Thoracic aorta (tissue), 2 donors: Measurements from ENCODE around the gene TRERF1. TPM values are rescaled to one million over a fixed set of nuclear protein-coding genes. Genes with fewer than 3 reads are reported as not detected.

Source experiments
- ATAC-seq: fragments of 150-250 bp; one replicate; pipeline ENCODE4 v1.8.0; 2017; ENCODE audit warnings: low read depth; ENCODE audit not compliant: insufficient number of reproducible peaks, low FRiP score
- DNase-seq: peaks from one replicate; pipeline ENCODE4 v3.0.0-alpha.2; 2020; ENCODE audit warnings: low spot score
- H3K27ac ChIP-seq, 2 donors: fragments of 200-600 bp; sonication (generic); 1 replicate in 1 of 2; 2 replicates in 1 of 2; pipeline ENCODE4 v1.5.1; 2016; ENCODE audit warnings: mild to moderate bottlenecking in 2 of 2, moderate library complexity in 2 of 2
- H3K27me3 ChIP-seq: fragments of 200-600 bp; sonication (generic); replicated peaks from 2 replicates; pipeline ENCODE4 v1.6.0; 2016; ENCODE audit warnings: mild to moderate bottlenecking; ENCODE audit not compliant: insufficient read depth
- H3K36me3 ChIP-seq: fragments of 200-600 bp; sonication (generic); one replicate; pipeline ENCODE4 v1.5.1; 2016
- H3K4me1 ChIP-seq, 2 donors: fragments of 200-600 bp; sonication (generic); 1 replicate in 1 of 2; 2 replicates in 1 of 2; pipeline versions ENCODE4 v1.5.1 to v1.6.0; 2016; ENCODE audit warnings: low read depth in 2 of 2, mild to moderate bottlenecking in 1 of 2; ENCODE audit not compliant: control insufficient read depth in 1 of 2
- H3K4me3 ChIP-seq: fragments of 200-600 bp; sonication (generic); 2 replicates; pipeline ENCODE4 v1.5.1; 2016; ENCODE audit warnings: mild to moderate bottlenecking
- H3K9me3 ChIP-seq: fragments of 200-600 bp; sonication (generic); 2 replicates; pipeline ENCODE4 v1.5.1; 2016
- total RNA-seq, 2 donors: library from RNA; depleted of rRNA; stranded (reverse); fragments of >200 nt; gene quantifications; one replicate each; pipeline versions ENCODE4 v1.1.0 to v1.2.3, GENCODE V29; 2016
- TF ChIP-seq, protein P1 (sequence below): fragments of 200-600 bp; sonication (generic); IDR thresholded peaks from one replicate; pipeline ENCODE4 v1.5.1; 2019; ENCODE audit warnings: antibody characterized with exemption

The TRERF1 gene
- total RNA-seq, 2 donors from 2014 or later: 4.6 to 5.0 TPM

DNA sequence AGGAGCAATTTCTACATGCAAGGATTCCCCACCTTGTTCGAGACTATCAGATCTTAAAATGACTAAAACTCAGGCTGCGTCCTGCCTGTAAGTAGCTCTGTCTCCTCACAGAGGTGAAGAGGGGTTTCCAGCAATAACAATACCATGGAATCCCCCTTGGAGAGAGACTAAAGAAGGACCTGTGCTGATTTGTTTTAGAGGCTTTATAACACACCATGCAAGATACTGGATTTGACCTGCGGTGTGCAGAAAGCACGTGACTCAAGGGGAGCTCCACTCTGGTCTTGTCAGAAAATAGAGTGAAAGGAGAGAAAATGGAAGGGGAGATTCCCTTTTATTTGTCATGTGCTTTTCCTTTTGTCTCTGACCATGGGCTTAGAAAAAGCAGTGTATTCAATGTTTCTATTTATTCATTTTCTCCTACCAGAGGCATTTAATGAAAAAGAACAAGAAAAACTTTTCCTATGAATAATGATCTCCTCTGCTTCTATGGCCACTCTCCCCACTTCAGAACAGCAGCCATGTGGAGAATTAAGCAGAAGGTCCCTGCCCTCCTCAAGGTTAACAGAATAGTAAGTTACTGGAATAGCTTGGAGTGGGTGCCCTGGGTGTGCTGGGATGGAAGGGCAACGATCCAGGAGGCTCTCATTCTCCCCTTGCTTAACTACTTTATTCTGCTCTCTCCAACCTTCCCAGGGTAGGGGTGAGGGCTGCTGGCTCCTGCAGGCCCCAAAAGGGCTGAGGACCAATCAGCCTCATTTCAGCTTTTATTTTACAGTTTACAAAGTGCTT is 214.8 kb downstream of the TRERF1 start:
- DNase-seq (no peak), ATAC-seq (no peak)
- Histone ChIP-seq H3K36me3 (peaks cover 3% of the 10 kb centered on the region), H3K27me3 (no peaks in the 10 kb centered on the region), H3K9me3 (no peaks in the 10 kb centered on the region), H3K4me3 (no peak overlapping the region), H3K27ac (no peak overlapping the region), H3K4me1 (no peaks in the 10 kb centered on the region)
- TF ChIP-seq, protein P1, sequence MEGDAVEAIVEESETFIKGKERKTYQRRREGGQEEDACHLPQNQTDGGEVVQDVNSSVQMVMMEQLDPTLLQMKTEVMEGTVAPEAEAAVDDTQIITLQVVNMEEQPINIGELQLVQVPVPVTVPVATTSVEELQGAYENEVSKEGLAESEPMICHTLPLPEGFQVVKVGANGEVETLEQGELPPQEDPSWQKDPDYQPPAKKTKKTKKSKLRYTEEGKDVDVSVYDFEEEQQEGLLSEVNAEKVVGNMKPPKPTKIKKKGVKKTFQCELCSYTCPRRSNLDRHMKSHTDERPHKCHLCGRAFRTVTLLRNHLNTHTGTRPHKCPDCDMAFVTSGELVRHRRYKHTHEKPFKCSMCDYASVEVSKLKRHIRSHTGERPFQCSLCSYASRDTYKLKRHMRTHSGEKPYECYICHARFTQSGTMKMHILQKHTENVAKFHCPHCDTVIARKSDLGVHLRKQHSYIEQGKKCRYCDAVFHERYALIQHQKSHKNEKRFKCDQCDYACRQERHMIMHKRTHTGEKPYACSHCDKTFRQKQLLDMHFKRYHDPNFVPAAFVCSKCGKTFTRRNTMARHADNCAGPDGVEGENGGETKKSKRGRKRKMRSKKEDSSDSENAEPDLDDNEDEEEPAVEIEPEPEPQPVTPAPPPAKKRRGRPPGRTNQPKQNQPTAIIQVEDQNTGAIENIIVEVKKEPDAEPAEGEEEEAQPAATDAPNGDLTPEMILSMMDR: no peak

DNA sequence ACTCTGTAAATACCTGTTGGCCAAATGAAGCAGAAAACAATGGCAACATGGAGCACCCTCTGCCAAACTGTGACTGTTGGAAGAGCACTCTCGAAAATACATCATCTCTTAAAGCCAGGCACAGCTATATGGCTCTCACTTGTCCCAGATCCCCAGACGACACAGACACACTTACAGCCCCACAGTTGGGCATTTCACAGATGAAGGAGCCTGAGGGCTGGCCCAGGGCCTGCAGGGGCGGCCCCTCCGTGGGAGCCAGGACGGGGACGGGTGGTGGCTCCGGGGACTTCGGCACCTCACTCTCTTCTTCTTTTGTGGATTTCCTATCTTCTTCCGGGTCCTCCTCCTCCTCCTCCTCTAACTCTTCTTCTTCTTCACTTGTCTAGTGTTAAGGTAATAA is 215.7 kb downstream of the TRERF1 start:
- H3K4me1 ChIP-seq: no peaks in the 10 kb centered on the region
- TF ChIP-seq, protein P1: no peak
- no peak overlapping the region for H3K27ac ChIP-seq
- DNase-seq: no peak
- no peaks in the 10 kb centered on the region for H3K27me3 ChIP-seq
- H3K4me3 ChIP-seq: no peak overlapping the region
- ATAC-seq: no peak
- H3K36me3 ChIP-seq: peaks cover 3% of the 10 kb centered on the region
- H3K9me3 ChIP-seq: no peaks in the 10 kb centered on the region

DNA sequence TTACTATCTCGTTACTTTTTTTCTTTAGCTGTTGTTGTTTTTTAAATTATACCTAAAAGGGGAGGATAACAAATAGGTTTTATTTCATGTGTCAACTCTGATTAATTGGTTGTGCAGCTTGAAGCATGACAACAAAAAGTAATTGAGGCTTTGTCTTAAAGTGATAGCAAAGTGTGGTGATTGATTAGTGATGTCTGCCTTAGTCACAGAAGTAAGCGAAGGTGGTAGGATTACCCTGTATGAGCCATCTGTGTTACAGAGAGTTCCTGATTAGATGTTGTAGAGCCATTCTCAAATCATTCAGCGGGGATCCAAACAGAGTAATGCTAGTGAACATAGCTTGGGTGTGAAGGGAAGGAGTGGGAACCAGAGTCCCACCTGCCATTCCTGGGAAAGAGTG is 219.7 kb downstream of the TRERF1 start:
- DNase-seq (no peak), ATAC-seq (no peak)
- TF ChIP-seq, protein P1: no peak
- peaks cover 7% of the 10 kb centered on the region for H3K36me3 ChIP-seq
- H3K27ac ChIP-seq: no peak overlapping the region
- no peak overlapping the region for H3K4me3 ChIP-seq
- H3K27me3 ChIP-seq: no peaks in the 10 kb centered on the region
- no peaks in the 10 kb centered on the region for H3K9me3 ChIP-seq
- H3K4me1 ChIP-seq: no peaks in the 10 kb centered on the region

GRCh38 chr6:42230345-42231321 is 221.1 kb downstream of the TRERF1 start:
- TF ChIP-seq, protein P1: no peak
- H3K4me1 ChIP-seq: no peaks in the 10 kb centered on the region
- no peak overlapping the region for H3K27ac ChIP-seq
- DNase-seq (no peak), ATAC-seq (no peak)
- H3K4me3 ChIP-seq: no peak overlapping the region
- H3K9me3 ChIP-seq: no peaks in the 10 kb centered on the region
- H3K36me3 ChIP-seq: peaks cover 7% of the 10 kb centered on the region
- no peaks in the 10 kb centered on the region for H3K27me3 ChIP-seq

DNA sequence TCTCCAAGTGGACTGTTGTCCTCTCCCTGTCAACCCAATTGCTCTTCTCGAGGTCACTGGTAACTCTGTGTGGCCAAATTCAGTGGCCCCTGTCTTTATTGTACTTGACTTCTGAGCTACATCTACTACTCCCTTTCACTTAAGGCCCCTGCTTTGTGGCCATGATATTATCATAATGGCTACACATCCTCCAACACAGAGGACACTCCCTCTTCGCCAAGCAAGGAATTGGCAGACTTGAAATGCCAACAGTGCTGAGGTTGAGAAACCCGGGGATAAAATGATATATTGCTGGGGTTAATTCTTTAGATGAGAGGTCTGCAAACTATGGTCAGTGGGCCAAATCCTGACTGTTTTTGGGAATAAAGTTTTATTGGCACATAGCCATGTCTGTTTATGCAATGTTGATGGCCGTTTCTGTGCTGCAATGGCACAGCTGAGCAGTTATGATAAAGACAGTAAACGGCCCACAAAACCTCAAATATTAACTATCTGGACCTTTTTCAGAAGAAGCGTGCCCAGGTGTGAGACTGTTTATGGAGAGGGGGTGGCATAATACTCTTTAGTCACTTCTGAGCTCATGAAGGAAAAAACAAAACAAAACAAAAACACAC is 222.1 kb downstream of the TRERF1 start:
- H3K36me3 ChIP-seq: peaks cover 7% of the 10 kb centered on the region
- no peak overlapping the region for H3K4me3 ChIP-seq
- DNase-seq (no peak), ATAC-seq (no peak)
- TF ChIP-seq, protein P1: no peak
- no peaks in the 10 kb centered on the region for H3K9me3 ChIP-seq
- H3K4me1 ChIP-seq: no peaks in the 10 kb centered on the region
- H3K27me3 ChIP-seq: no peaks in the 10 kb centered on the region
- no peak overlapping the region for H3K27ac ChIP-seq
